Measurements from ENCODE around the gene RPS19.

RPS19 gene

GRCh38 chr19:41848666-41849065 is 11.4 kb upstream of the RPS19 start:
- Histone ChIP-seq H3K9ac (ENCODE audit: low read length) (no peak overlapping the region), H4K20me1 (ENCODE audit: insufficient read depth, low read length) (no peaks in the 10 kb centered on the region), H3K27ac (ENCODE audit: low read depth, low read length, poor library complexity, severe bottlenecking) (no peak overlapping the region), H3K4me3 (ENCODE audit: low read depth, low read length, poor library complexity, severe bottlenecking) (no peak overlapping the region), H3F3A (ENCODE audit: insufficient read depth, low read length) (no peaks in the 10 kb centered on the region), H3K27me3 (ENCODE audit: insufficient read depth, low read length) (no peaks in the 10 kb centered on the region; the same call in 1 of the 2 replicates), H3K4me2 (ENCODE audit: low read length) (no peak overlapping the region), H3K9me3 (ENCODE audit: low read length) (no peaks in the 10 kb centered on the region), H3K4me1 (ENCODE audit: insufficient read depth, low read length, severe bottlenecking) (no peaks in the 10 kb centered on the region), H3K9me2 (ENCODE audit: low read depth, low read length) (no peaks in the 10 kb centered on the region), H3K36me3 (ENCODE audit: insufficient read depth, low read length) (no peaks in the 10 kb centered on the region), H2AFZ (ENCODE audit: low read length) (no peak overlapping the region), H3K79me2 (ENCODE audit: insufficient read depth, low read length) (no peaks in the 10 kb centered on the region)
- TF ChIP-seq EZH2 (IDR thresholded peaks at IDR 0.05; ENCODE audit: borderline replicate concordance, low read length) (no peak), CTCF (IDR thresholded peaks at IDR 0.05; ENCODE audit: low read length) (no peak)

- no peaks in the 10 kb centered on the region for H3F3A ChIP-seq (ENCODE audit: insufficient read depth, low read length)
- H3K4me2 ChIP-seq (ENCODE audit: low read length): no peak overlapping the region
- no peak overlapping the region for H3K4me3 ChIP-seq (ENCODE audit: low read depth, low read length, poor library complexity, severe bottlenecking)
- H3K4me1 ChIP-seq (ENCODE audit: insufficient read depth, low read length, severe bottlenecking): no peaks in the 10 kb centered on the region
- H3K9me3 ChIP-seq (ENCODE audit: low read length): no peaks in the 10 kb centered on the region
- H2AFZ ChIP-seq (ENCODE audit: low read length): no peak overlapping the region
- H4K20me1 ChIP-seq (ENCODE audit: insufficient read depth, low read length): no peaks in the 10 kb centered on the region
- no peak overlapping the region for H3K27ac ChIP-seq (ENCODE audit: low read depth, low read length, poor library complexity, severe bottlenecking)
- no peaks in the 10 kb centered on the region for H3K9me2 ChIP-seq (ENCODE audit: low read depth, low read length)
- H3K79me2 ChIP-seq (ENCODE audit: insufficient read depth, low read length): no peaks in the 10 kb centered on the region
- TF ChIP-seq EZH2 (IDR thresholded peaks at IDR 0.05; ENCODE audit: borderline replicate concordance, low read length): no peak
- TF ChIP-seq CTCF (IDR thresholded peaks at IDR 0.05; ENCODE audit: low read length): no peak
- no peaks in the 10 kb centered on the region; the same call in 1 of the 2 replicates for H3K27me3 ChIP-seq (ENCODE audit: insufficient read depth, low read length)
- no peak overlapping the region for H3K9ac ChIP-seq (ENCODE audit: low read length)
- H3K36me3 ChIP-seq (ENCODE audit: insufficient read depth, low read length): no peaks in the 10 kb centered on the region
Observed at GRCh38 chr19:41849067-41849466, 11.0 kb upstream of the RPS19 start.

DNA sequence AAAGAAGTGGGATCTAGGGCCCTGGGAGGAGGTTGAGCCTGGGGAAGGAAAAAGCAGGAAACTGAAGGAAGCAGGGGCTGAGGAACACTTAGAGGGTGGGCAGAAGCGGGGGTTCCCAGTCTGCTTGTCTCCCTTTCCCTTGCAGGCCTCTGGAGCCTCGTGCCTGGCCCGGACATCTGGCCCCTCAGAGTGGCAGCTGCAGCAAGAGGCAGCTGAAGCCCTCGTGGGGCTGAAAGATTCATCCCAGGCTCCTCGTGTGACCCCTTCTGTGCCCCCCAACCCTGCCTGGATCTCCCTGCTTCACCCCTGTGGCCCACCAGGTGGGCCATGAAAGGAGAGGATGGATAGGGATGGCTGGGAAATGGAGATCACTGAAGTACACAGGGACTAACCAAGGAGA is 9.7 kb upstream of the RPS19 start:
- Histone ChIP-seq H2AFZ (ENCODE audit: low read length) (no peak overlapping the region), H3K27me3 (ENCODE audit: insufficient read depth, low read length) (no peaks in the 10 kb centered on the region; the same call in 1 of the 2 replicates), H4K20me1 (ENCODE audit: insufficient read depth, low read length) (no peaks in the 10 kb centered on the region), H3K9me2 (ENCODE audit: low read depth, low read length) (no peaks in the 10 kb centered on the region), H3K9me3 (ENCODE audit: low read length) (no peaks in the 10 kb centered on the region), H3F3A (ENCODE audit: insufficient read depth, low read length) (no peaks in the 10 kb centered on the region), H3K36me3 (ENCODE audit: insufficient read depth, low read length) (no peaks in the 10 kb centered on the region), H3K4me1 (ENCODE audit: insufficient read depth, low read length, severe bottlenecking) (no peaks in the 10 kb centered on the region), H3K4me2 (ENCODE audit: low read length) (no peak overlapping the region), H3K4me3 (ENCODE audit: low read depth, low read length, poor library complexity, severe bottlenecking) (no peak overlapping the region), H3K79me2 (ENCODE audit: insufficient read depth, low read length) (no peaks in the 10 kb centered on the region), H3K27ac (ENCODE audit: low read depth, low read length, poor library complexity, severe bottlenecking) (no peak overlapping the region), H3K9ac (ENCODE audit: low read length) (no peak overlapping the region)
- TF ChIP-seq EZH2 (IDR thresholded peaks at IDR 0.05; ENCODE audit: borderline replicate concordance, low read length): no peak
- no peak for TF ChIP-seq CTCF (IDR thresholded peaks at IDR 0.05; ENCODE audit: low read length)
